ENCODE data around the gene HOXA10.

The HOXA10 gene

GRCh38 chr7:27148031-27148755, 25.9 kb downstream of the HOXA10 start:
- Histone ChIP-seq H3K9ac (ENCODE audit: low read depth, low read length) (no peak overlapping the region), H3K9me3 (ENCODE audit: insufficient read depth, low read depth, low read length) (no peaks in the 10 kb centered on the region), H3K27ac (ENCODE audit: low read depth, low read length) (no peak overlapping the region), H3K4me1 (ENCODE audit: insufficient read depth, low read length) (peaks cover 3% of the 10 kb centered on the region; the same call in 1 of the 2 replicates), H3K4me3 (ENCODE audit: low read length) (no peak overlapping the region), H3K27me3 (ENCODE audit: insufficient read depth, low read length) (peaks cover 100% of the 10 kb centered on the region), H3K36me3 (ENCODE audit: insufficient read depth, low read length) (no peaks in the 10 kb centered on the region)
- 20% methylated on average over 28 of the region's 28 CpGs for WGBS

- Histone ChIP-seq H3K4me1 (ENCODE audit: insufficient read depth, low read length) (peaks cover 3% of the 10 kb centered on the region; the same call in 1 of the 2 replicates), H3K36me3 (ENCODE audit: insufficient read depth, low read length) (no peaks in the 10 kb centered on the region), H3K27ac (ENCODE audit: low read depth, low read length) (no peak within 1 kb of the TSS), H3K9me3 (ENCODE audit: insufficient read depth, low read depth, low read length) (no peaks in the 10 kb centered on the region), H3K9ac (ENCODE audit: low read depth, low read length) (no peak within 1 kb of the TSS), H3K27me3 (ENCODE audit: insufficient read depth, low read length) (peaks cover 100% of the 10 kb centered on the region), H3K4me3 (ENCODE audit: low read length) (no peak within 1 kb of the TSS)
- WGBS, result 12% methylated on average over 63 of the region's 63 CpGs
Measured at GRCh38 chr7:27147199-27148030, 26.7 kb downstream of the HOXA10 start, which contains the start of gene HOXA6. Gene HOXA6 (minus strand): TSS chr7:27147774. CDS start chr7:27147749, 25 bp downstream.

- peaks cover 100% of the 10 kb centered on the region for H3K27me3 ChIP-seq (ENCODE audit: insufficient read depth, low read length)
- H3K9me3 ChIP-seq (ENCODE audit: insufficient read depth, low read depth, low read length), result no peaks in the 10 kb centered on the region
- no peak overlapping the region for H3K9ac ChIP-seq (ENCODE audit: low read depth, low read length)
- H3K27ac ChIP-seq (ENCODE audit: low read depth, low read length), result no peak overlapping the region
- H3K4me3 ChIP-seq (ENCODE audit: low read length), result no peak overlapping the region
- 58% methylated on average over 5 of the region's 5 CpGs for WGBS
- peaks cover 3% of the 10 kb centered on the region; the same call in 1 of the 2 replicates for H3K4me1 ChIP-seq (ENCODE audit: insufficient read depth, low read length)
- no peaks in the 10 kb centered on the region for H3K36me3 ChIP-seq (ENCODE audit: insufficient read depth, low read length)
Measured at GRCh38 chr7:27146491-27147198, 27.5 kb downstream of the HOXA10 start.

GRCh38 chr7:27145914-27146412, 28.2 kb downstream of the HOXA10 start:
- no peaks in the 10 kb centered on the region for H3K36me3 ChIP-seq (ENCODE audit: insufficient read depth, low read length)
- no peak overlapping the region for H3K9ac ChIP-seq (ENCODE audit: low read depth, low read length)
- peaks cover 100% of the 10 kb centered on the region for H3K27me3 ChIP-seq (ENCODE audit: insufficient read depth, low read length)
- H3K4me1 ChIP-seq (ENCODE audit: insufficient read depth, low read length), result peaks cover 3% of the 10 kb centered on the region; the same call in 1 of the 2 replicates
- no peak overlapping the region for H3K27ac ChIP-seq (ENCODE audit: low read depth, low read length)
- no peaks in the 10 kb centered on the region for H3K9me3 ChIP-seq (ENCODE audit: insufficient read depth, low read depth, low read length)
- WGBS, result 74% methylated on average over 11 of the region's 11 CpGs
- no peak overlapping the region for H3K4me3 ChIP-seq (ENCODE audit: low read length)

- Histone ChIP-seq H3K9ac (ENCODE audit: low read depth, low read length) (no peak overlapping the region), H3K9me3 (ENCODE audit: insufficient read depth, low read depth, low read length) (no peaks in the 10 kb centered on the region), H3K4me1 (ENCODE audit: insufficient read depth, low read length) (peaks cover 3% of the 10 kb centered on the region; the same call in 1 of the 2 replicates), H3K27ac (ENCODE audit: low read depth, low read length) (no peak overlapping the region), H3K4me3 (ENCODE audit: low read length) (no peak overlapping the region), H3K36me3 (ENCODE audit: insufficient read depth, low read length) (no peaks in the 10 kb centered on the region), H3K27me3 (ENCODE audit: insufficient read depth, low read length) (peaks cover 100% of the 10 kb centered on the region)
- 71% methylated on average over 47 of the region's 47 CpGs for WGBS
Measured at GRCh38 chr7:27145165-27145913, 28.8 kb downstream of the HOXA10 start.

GRCh38 chr7:27144781-27145164, 29.3 kb downstream of the HOXA10 start:
- no peaks in the 10 kb centered on the region for H3K36me3 ChIP-seq (ENCODE audit: insufficient read depth, low read length)
- H3K4me3 ChIP-seq (ENCODE audit: low read length), result no peak overlapping the region
- no peaks in the 10 kb centered on the region for H3K9me3 ChIP-seq (ENCODE audit: insufficient read depth, low read depth, low read length)
- H3K4me1 ChIP-seq (ENCODE audit: insufficient read depth, low read length), result peaks cover 3% of the 10 kb centered on the region; the same call in 1 of the 2 replicates
- 18% methylated on average over 31 of the region's 31 CpGs for WGBS
- H3K9ac ChIP-seq (ENCODE audit: low read depth, low read length), result no peak overlapping the region
- no peak overlapping the region for H3K27ac ChIP-seq (ENCODE audit: low read depth, low read length)
- peaks cover 100% of the 10 kb centered on the region for H3K27me3 ChIP-seq (ENCODE audit: insufficient read depth, low read length)

GRCh38 chr7:27143950-27144780, 30.0 kb downstream of the HOXA10 start:
- Histone ChIP-seq H3K4me3 (ENCODE audit: low read length) (no peak overlapping the region), H3K36me3 (ENCODE audit: insufficient read depth, low read length) (no peaks in the 10 kb centered on the region)
- WGBS, result 37% methylated on average over 38 of the region's 40 CpGs

GRCh38 chr7:27143023-27143949, 30.8 kb downstream of the HOXA10 start, which contains the start of gene HOXA5:
Gene HOXA5 (minus strand): TSS chr7:27143681. CDS start chr7:27143607, 74 bp downstream.
- Histone ChIP-seq H3K4me1 (ENCODE audit: insufficient read depth, low read length) (peaks cover 3% of the 10 kb centered on the region; the same call in 1 of the 2 replicates), H3K9ac (ENCODE audit: low read depth, low read length) (no peak within 1 kb of the TSS), H3K4me3 (ENCODE audit: low read length) (peak within 1 kb of the TSS; percentile 49), H3K36me3 (ENCODE audit: insufficient read depth, low read length) (no peaks in the 10 kb centered on the region), H3K27me3 (ENCODE audit: insufficient read depth, low read length) (peaks cover 100% of the 10 kb centered on the region), H3K27ac (ENCODE audit: low read depth, low read length) (no peak within 1 kb of the TSS), H3K9me3 (ENCODE audit: insufficient read depth, low read depth, low read length) (no peaks in the 10 kb centered on the region)
- WGBS, result 2% methylated on average over 86 of the region's 86 CpGs

More at GRCh38 chr7:27143950-27144780, 30.0 kb downstream of the HOXA10 start:
- H3K27me3 ChIP-seq (ENCODE audit: insufficient read depth, low read length), result peaks cover 100% of the 10 kb centered on the region
- no peak overlapping the region for H3K27ac ChIP-seq (ENCODE audit: low read depth, low read length)
- no peak overlapping the region for H3K9ac ChIP-seq (ENCODE audit: low read depth, low read length)
- H3K4me1 ChIP-seq (ENCODE audit: insufficient read depth, low read length), result peaks cover 3% of the 10 kb centered on the region; the same call in 1 of the 2 replicates
- H3K9me3 ChIP-seq (ENCODE audit: insufficient read depth, low read depth, low read length), result no peaks in the 10 kb centered on the region

GRCh38 chr7:27142580-27143022, 31.5 kb downstream of the HOXA10 start:
- Histone ChIP-seq H3K27ac (ENCODE audit: low read depth, low read length) (no peak overlapping the region), H3K4me3 (ENCODE audit: low read length) (peak overlapping the region; percentile 49)

More at GRCh38 chr7:27142580-27143022, 31.5 kb downstream of the HOXA10 start:
- peaks cover 3% of the 10 kb centered on the region; the same call in 1 of the 2 replicates for H3K4me1 ChIP-seq (ENCODE audit: insufficient read depth, low read length)
- no peaks in the 10 kb centered on the region for H3K9me3 ChIP-seq (ENCODE audit: insufficient read depth, low read depth, low read length)
- WGBS, result 1% methylated on average over 27 of the region's 29 CpGs
- H3K9ac ChIP-seq (ENCODE audit: low read depth, low read length), result no peak overlapping the region
- H3K27me3 ChIP-seq (ENCODE audit: insufficient read depth, low read length), result peaks cover 100% of the 10 kb centered on the region
- H3K36me3 ChIP-seq (ENCODE audit: insufficient read depth, low read length), result no peaks in the 10 kb centered on the region

Data from HUES64 (cell line).